ENCODE measurements around the gene BTN1A1.

BTN1A1 gene

DNA sequence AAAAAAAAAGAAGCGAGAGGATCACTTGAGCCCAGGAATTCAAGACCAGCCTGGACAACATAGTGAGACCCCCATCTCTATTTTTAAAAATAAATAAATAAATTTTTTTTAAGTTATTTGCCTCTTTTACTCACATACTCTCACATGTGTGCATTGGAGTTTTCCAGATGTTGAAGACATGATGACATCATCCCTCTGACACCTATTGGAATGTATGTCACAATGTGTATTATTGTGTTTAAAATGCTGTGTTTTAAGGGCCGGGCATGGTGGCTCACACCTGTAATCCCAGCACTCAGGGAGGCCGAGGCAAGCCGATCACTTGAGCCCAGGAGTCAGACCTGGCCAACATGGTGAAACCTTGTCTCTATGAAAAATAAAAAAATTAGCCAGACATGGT, 17.8 kb upstream of the BTN1A1 start:
- H2AK5ac ChIP-seq (ENCODE audit: low read depth, low read length) = no peak overlapping the region
- no peak overlapping the region for H4K91ac ChIP-seq (ENCODE audit: low read depth, low read length, poor library complexity)
- no CpG with 5 or more reads among the region's 4 CpGs for WGBS, 2 donors (ENCODE audit: extremely low coverage in 2 of 2, insufficient read length in 2 of 2, insufficient replicate concordance in 1 of 2)
- H3K4ac ChIP-seq (ENCODE audit: low read length) = no peak overlapping the region
- no peak overlapping the region for H2AFZ ChIP-seq (ENCODE audit: low read length)
- H3K79me1 ChIP-seq (ENCODE audit: low read depth, low read length) = no peaks in the 10 kb centered on the region
- H3K23ac ChIP-seq (ENCODE audit: low read depth, low read length, poor library complexity) = no peak overlapping the region
- no peaks in the 10 kb centered on the region for H3K4me1 ChIP-seq (ENCODE audit: control insufficient read depth in 2 of 2, insufficient read depth in 1 of 2, low read depth in 1 of 2, low read length in 2 of 2)
- H2BK120ac ChIP-seq (ENCODE audit: low read depth, low read length) = no peak overlapping the region
- H2BK5ac ChIP-seq (ENCODE audit: low read length) = no peak overlapping the region
- H2BK15ac ChIP-seq (ENCODE audit: low read length) = no peak overlapping the region
- H3K27ac ChIP-seq (replicated peaks; ENCODE audit: low read length) = no peak overlapping the region
- H4K8ac ChIP-seq (ENCODE audit: low read depth, low read length) = no peak overlapping the region
- no peak overlapping the region for H2BK12ac ChIP-seq (ENCODE audit: low read length)
- no peak for DNase-seq (ENCODE audit: low spot score)
- no peak overlapping the region for H3K4me3 ChIP-seq (ENCODE audit: low read length in 2 of 2)
- H3K36me3 ChIP-seq (replicated peaks in 1 of 2; ENCODE audit: control insufficient read depth in 2 of 2, insufficient read depth in 2 of 2, low read length in 2 of 2) = no peaks in the 10 kb centered on the region
- peaks cover 0 to 3% (median 0%) of the 10 kb centered on the region in 3 experiments for H3K27me3 ChIP-seq (ENCODE audit: control insufficient read depth in 3 of 3, insufficient read depth in 3 of 3, low read depth in 1 of 3, low read length in 3 of 3)
- no peak overlapping the region for H3K9ac ChIP-seq (ENCODE audit: low read depth, low read length, poor library complexity)
- no peak overlapping the region for H3K18ac ChIP-seq (ENCODE audit: low read length)
- no peak overlapping the region for H3K14ac ChIP-seq (ENCODE audit: low read length)
- peaks cover 2 to 3% of the 10 kb centered on the region in 2 donors for H3K9me3 ChIP-seq (replicated peaks in 1 of 2; ENCODE audit: control insufficient read depth in 2 of 2, insufficient read depth in 1 of 2, low read depth in 1 of 2, low read length in 2 of 2)
- no peak overlapping the region for H3K4me2 ChIP-seq (ENCODE audit: insufficient read depth, low read length, poor library complexity, severe bottlenecking)

DNA sequence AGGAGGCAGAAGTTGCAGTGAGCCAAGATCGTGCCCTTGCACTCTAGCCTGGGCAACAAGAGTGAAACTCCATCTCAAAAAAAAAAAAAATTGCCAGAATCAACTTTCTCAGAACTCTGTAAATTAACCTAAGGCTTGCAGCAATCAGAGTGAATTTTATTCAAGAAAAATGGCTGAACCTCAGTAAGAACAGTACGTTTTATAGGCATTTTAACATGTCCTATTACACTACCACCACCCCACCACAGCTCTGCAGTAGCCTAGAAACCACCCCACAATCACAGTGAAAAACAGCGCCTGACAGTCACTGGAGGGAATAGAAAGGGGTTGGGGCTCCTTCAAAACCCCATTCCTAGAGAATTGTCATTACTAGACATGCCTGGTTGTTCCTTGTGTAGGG, 16.4 kb upstream of the BTN1A1 start:
- H3K27me3 ChIP-seq (ENCODE audit: control insufficient read depth in 3 of 3, insufficient read depth in 3 of 3, low read depth in 1 of 3, low read length in 3 of 3) = peaks cover 0 to 3% (median 0%) of the 10 kb centered on the region in 3 experiments
- no peak overlapping the region for H3K14ac ChIP-seq (ENCODE audit: low read length)
- no peak overlapping the region for H3K4me2 ChIP-seq (ENCODE audit: insufficient read depth, low read length, poor library complexity, severe bottlenecking)
- H2BK5ac ChIP-seq (ENCODE audit: low read length) = no peak overlapping the region
- H2BK15ac ChIP-seq (ENCODE audit: low read length) = no peak overlapping the region
- H3K4ac ChIP-seq (ENCODE audit: low read length) = no peak overlapping the region
- H3K9ac ChIP-seq (ENCODE audit: low read depth, low read length, poor library complexity) = no peak overlapping the region
- no peak overlapping the region for H3K18ac ChIP-seq (ENCODE audit: low read length)
- H3K23ac ChIP-seq (ENCODE audit: low read depth, low read length, poor library complexity) = no peak overlapping the region
- no peak overlapping the region for H4K8ac ChIP-seq (ENCODE audit: low read depth, low read length)
- H3K9me3 ChIP-seq (replicated peaks in 1 of 2; ENCODE audit: control insufficient read depth in 2 of 2, insufficient read depth in 1 of 2, low read depth in 1 of 2, low read length in 2 of 2) = peaks cover 2 to 3% of the 10 kb centered on the region in 2 donors
- no peak overlapping the region for H2AFZ ChIP-seq (ENCODE audit: low read length)
- H3K27ac ChIP-seq (replicated peaks; ENCODE audit: low read length) = no peak overlapping the region
- WGBS, 2 donors (ENCODE audit: extremely low coverage in 2 of 2, insufficient read length in 2 of 2, insufficient replicate concordance in 1 of 2) = no CpG with 5 or more reads among the region's 3 CpGs
- no peak overlapping the region for H2BK120ac ChIP-seq (ENCODE audit: low read depth, low read length)
- H3K36me3 ChIP-seq (replicated peaks in 1 of 2; ENCODE audit: control insufficient read depth in 2 of 2, insufficient read depth in 2 of 2, low read length in 2 of 2) = no peaks in the 10 kb centered on the region
- H2AK5ac ChIP-seq (ENCODE audit: low read depth, low read length) = no peak overlapping the region
- DNase-seq (ENCODE audit: low spot score) = no peak
- H3K79me1 ChIP-seq (ENCODE audit: low read depth, low read length) = no peaks in the 10 kb centered on the region
- H2BK12ac ChIP-seq (ENCODE audit: low read length) = no peak overlapping the region
- no peaks in the 10 kb centered on the region for H3K4me1 ChIP-seq (ENCODE audit: control insufficient read depth in 2 of 2, insufficient read depth in 1 of 2, low read depth in 1 of 2, low read length in 2 of 2)
- no peak overlapping the region for H4K91ac ChIP-seq (ENCODE audit: low read depth, low read length, poor library complexity)
- H3K4me3 ChIP-seq (ENCODE audit: low read length in 2 of 2) = no peak overlapping the region

DNA sequence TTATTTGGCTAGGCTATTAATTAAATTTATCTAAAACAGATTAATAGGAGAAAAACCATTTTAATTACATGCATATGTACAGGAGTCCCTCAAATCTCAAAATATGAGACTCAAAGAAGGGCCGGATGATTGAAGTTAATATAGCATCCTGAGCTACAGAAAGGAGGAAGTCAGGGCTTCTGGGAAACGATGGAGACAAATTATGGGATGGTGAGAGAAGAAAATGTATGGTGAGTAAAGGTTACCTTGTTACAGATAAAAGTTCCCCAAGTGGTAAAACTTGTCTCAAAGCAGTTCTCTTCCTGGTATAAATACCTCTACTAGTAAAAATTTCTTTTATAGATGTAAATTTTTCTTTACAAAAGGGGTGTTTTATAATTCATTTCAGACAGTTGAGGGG, 15.9 kb upstream of the BTN1A1 start:
- Histone ChIP-seq H3K27me3 (ENCODE audit: control insufficient read depth in 3 of 3, insufficient read depth in 3 of 3, low read depth in 1 of 3, low read length in 3 of 3) (peaks cover 0 to 3% (median 0%) of the 10 kb centered on the region in 3 experiments), H3K79me1 (ENCODE audit: low read depth, low read length) (no peaks in the 10 kb centered on the region), H3K18ac (ENCODE audit: low read length) (no peak overlapping the region), H2BK120ac (ENCODE audit: low read depth, low read length) (no peak overlapping the region), H3K36me3 (replicated peaks in 1 of 2; ENCODE audit: control insufficient read depth in 2 of 2, insufficient read depth in 2 of 2, low read length in 2 of 2) (no peaks in the 10 kb centered on the region), H3K4me2 (ENCODE audit: insufficient read depth, low read length, poor library complexity, severe bottlenecking) (no peak overlapping the region), H2AFZ (ENCODE audit: low read length) (no peak overlapping the region), H3K14ac (ENCODE audit: low read length) (no peak overlapping the region), H3K4me3 (ENCODE audit: low read length in 2 of 2) (no peak overlapping the region), H2BK15ac (ENCODE audit: low read length) (no peak overlapping the region), H3K23ac (ENCODE audit: low read depth, low read length, poor library complexity) (no peak overlapping the region), H2AK5ac (ENCODE audit: low read depth, low read length) (no peak overlapping the region), H2BK12ac (ENCODE audit: low read length) (no peak overlapping the region), H2BK5ac (ENCODE audit: low read length) (no peak overlapping the region), H3K27ac (replicated peaks; ENCODE audit: low read length) (no peak overlapping the region), H3K9ac (ENCODE audit: low read depth, low read length, poor library complexity) (no peak overlapping the region), H3K4me1 (ENCODE audit: control insufficient read depth in 2 of 2, insufficient read depth in 1 of 2, low read depth in 1 of 2, low read length in 2 of 2) (no peaks in the 10 kb centered on the region), H4K91ac (ENCODE audit: low read depth, low read length, poor library complexity) (no peak overlapping the region), H3K4ac (ENCODE audit: low read length) (no peak overlapping the region), H4K8ac (ENCODE audit: low read depth, low read length) (no peak overlapping the region), H3K9me3 (replicated peaks in 1 of 2; ENCODE audit: control insufficient read depth in 2 of 2, insufficient read depth in 1 of 2, low read depth in 1 of 2, low read length in 2 of 2) (peaks cover 2 to 3% of the 10 kb centered on the region in 2 donors)
- no CpG with 5 or more reads among the region's 2 CpGs for WGBS, 2 donors (ENCODE audit: extremely low coverage in 2 of 2, insufficient read length in 2 of 2, insufficient replicate concordance in 1 of 2)
- no peak for DNase-seq (ENCODE audit: low spot score)

DNA sequence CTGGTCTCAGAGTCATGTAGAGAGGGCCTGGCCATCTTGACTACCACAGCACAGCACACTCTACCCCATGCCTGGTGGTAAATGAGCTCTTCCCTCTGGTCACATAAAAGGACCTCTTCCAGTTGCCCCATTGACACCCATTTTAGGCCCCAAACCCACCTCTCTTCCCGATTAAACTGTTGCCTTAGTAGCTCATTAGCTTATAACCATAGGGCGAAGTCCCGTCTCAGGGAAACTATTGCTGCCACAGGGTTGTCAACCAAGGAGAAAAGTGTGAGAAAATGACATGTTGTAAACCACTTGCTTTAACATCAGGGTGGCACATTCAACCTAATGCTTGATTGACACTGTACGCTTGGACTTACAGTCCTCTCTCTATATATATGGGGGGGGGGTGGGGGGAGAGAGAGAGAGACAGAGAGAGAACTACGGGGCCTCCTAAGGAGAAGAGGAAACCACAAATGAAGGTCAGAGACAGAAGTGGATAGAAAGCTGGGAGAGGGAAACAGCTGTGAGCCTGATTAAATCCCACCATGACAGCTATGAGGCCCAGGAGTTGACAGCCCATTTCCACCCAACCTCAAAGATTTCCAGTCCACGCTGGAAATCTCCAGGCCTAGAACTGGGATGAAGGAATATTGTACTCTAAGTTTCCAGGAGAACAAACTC, 14.9 kb upstream of the BTN1A1 start:
- Histone ChIP-seq H3K79me1 (ENCODE audit: low read depth, low read length) (no peaks in the 10 kb centered on the region), H2BK12ac (ENCODE audit: low read length) (no peak overlapping the region), H3K9me3 (replicated peaks in 1 of 2; ENCODE audit: control insufficient read depth in 2 of 2, insufficient read depth in 1 of 2, low read depth in 1 of 2, low read length in 2 of 2) (peaks cover 2 to 3% of the 10 kb centered on the region in 2 donors), H3K18ac (ENCODE audit: low read length) (no peak overlapping the region), H3K4me3 (ENCODE audit: low read length in 2 of 2) (no peak overlapping the region), H3K9ac (ENCODE audit: low read depth, low read length, poor library complexity) (no peak overlapping the region), H2BK15ac (ENCODE audit: low read length) (no peak overlapping the region), H2AK5ac (ENCODE audit: low read depth, low read length) (no peak overlapping the region), H3K27me3 (ENCODE audit: control insufficient read depth in 3 of 3, insufficient read depth in 3 of 3, low read depth in 1 of 3, low read length in 3 of 3) (peaks cover 0 to 3% (median 0%) of the 10 kb centered on the region in 3 experiments), H3K27ac (replicated peaks; ENCODE audit: low read length) (no peak overlapping the region), H3K4me2 (ENCODE audit: insufficient read depth, low read length, poor library complexity, severe bottlenecking) (no peak overlapping the region), H3K36me3 (replicated peaks in 1 of 2; ENCODE audit: control insufficient read depth in 2 of 2, insufficient read depth in 2 of 2, low read length in 2 of 2) (no peaks in the 10 kb centered on the region), H4K8ac (ENCODE audit: low read depth, low read length) (no peak overlapping the region), H3K4me1 (ENCODE audit: control insufficient read depth in 2 of 2, insufficient read depth in 1 of 2, low read depth in 1 of 2, low read length in 2 of 2) (no peaks in the 10 kb centered on the region), H3K23ac (ENCODE audit: low read depth, low read length, poor library complexity) (no peak overlapping the region), H3K4ac (ENCODE audit: low read length) (no peak overlapping the region), H4K91ac (ENCODE audit: low read depth, low read length, poor library complexity) (no peak overlapping the region), H2AFZ (ENCODE audit: low read length) (no peak overlapping the region), H3K14ac (ENCODE audit: low read length) (no peak overlapping the region), H2BK5ac (ENCODE audit: low read length) (no peak overlapping the region), H2BK120ac (ENCODE audit: low read depth, low read length) (no peak overlapping the region)
- no CpG with 5 or more reads among the region's 6 CpGs for WGBS, 2 donors (ENCODE audit: extremely low coverage in 2 of 2, insufficient read length in 2 of 2, insufficient replicate concordance in 1 of 2)
- no peak for DNase-seq (ENCODE audit: low spot score)
